Astrocyte of the spinal cord (primary cell): Measurements from ENCODE around the gene GPRC5D.

Source experiments
- DNase-seq: peaks from one replicate; pipeline ENCODE4 v3.0.0; 2011; ENCODE audit warnings: low read depth, low spot score
- H3K4me3 ChIP-seq: 2 replicates; pipeline ENCODE4 v1.5.1; 2011; ENCODE audit warnings: low read depth, mild to moderate bottlenecking, low read length, moderate library complexity
- CTCF ChIP-seq: IDR thresholded peaks from 2 replicates; pipeline ENCODE4 v1.5.1; 2012; ENCODE audit warnings: low read depth, mild to moderate bottlenecking, low read length, inconsistent platforms
- in situ Hi-C: cut with HindIII; loops from 2 replicates; pipeline ENCODE4 v1.10.0; 2017; ENCODE audit warnings: low sequenced_read_pairs

Gene GPRC5D

GRCh38 chr12:12958886-12959285 lies 6.9 kb upstream of the GPRC5D start:
- in situ Hi-C loops, result no loop called here
- no peak for TF ChIP-seq CTCF
- no peak for DNase-seq
- no peak overlapping the region for H3K4me3 ChIP-seq

DNA sequence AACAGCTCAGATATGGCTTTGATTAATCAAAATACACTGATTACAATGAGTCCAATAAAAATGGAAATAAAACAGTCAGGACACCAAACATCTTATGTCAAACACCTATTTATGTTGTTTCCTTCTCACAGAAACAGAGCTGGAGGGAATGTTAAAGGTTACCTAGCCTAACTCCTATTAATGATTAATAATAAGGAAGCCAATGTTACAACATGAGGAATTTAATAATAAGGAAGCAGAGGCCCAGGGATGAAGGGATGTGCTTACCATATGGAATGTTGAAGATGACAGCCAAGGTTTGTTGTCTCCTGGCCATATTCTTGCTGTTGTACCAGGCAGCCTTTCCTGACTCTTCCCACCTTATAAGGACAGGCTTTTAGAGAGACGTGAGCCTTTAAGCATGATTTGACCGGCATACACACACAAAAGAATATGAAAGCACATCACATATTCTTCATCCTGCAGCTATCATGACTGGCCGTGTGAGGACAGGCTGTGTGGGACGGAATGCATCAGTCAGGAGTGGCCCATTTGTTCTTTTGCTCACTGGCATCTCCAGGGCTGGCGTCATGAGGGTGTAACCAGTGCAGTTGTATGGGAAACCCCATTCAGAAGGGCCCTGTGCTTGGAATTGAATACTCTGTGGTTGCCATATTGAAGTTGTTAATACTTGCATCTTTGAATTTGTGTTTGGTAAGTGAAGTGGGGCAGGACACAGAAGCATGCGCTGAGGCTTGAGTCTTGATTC lies 3.1 kb upstream of the GPRC5D start:
- in situ Hi-C loops, result no loop called here
- TF ChIP-seq CTCF, result no peak
- DNase-seq, result no peak
- no peak overlapping the region for H3K4me3 ChIP-seq

DNA sequence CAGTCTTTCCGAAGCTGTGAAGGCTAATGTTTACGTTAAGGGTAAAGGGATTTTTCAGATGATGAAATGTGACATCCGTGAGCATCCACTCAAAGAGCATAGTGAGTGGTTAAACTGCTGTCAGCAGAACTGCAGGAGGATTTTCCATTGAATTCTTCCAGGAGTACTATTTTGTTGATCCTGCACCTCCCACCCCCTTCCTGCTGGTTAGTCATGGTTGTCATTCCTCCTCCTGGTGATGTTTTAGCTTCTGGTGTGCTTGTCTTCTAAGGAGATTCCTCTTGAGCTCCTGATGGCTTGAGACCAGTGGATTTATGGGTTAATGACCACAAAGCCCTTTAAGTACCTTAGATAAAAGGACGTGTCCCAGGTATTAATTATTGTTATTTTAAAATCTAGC lies 2.4 kb upstream of the GPRC5D start:
- TF ChIP-seq CTCF, result no peak
- H3K4me3 ChIP-seq, result no peak overlapping the region
- in situ Hi-C loops, result no loop called here
- no peak for DNase-seq

- H3K4me3 ChIP-seq, result no peak overlapping the region
- DNase-seq, result no peak
- TF ChIP-seq CTCF, result no peak
- in situ Hi-C loops, result no loop called here
These were observed 466 bp downstream of the GPRC5D start for GRCh38 chr12:12951504-12951903.

- TF ChIP-seq CTCF, result no peak
- no peak for DNase-seq
- no peak overlapping the region for H3K4me3 ChIP-seq
- in situ Hi-C loops, result no loop called here
These were observed 4.1 kb downstream of the GPRC5D start for GRCh38 chr12:12947902-12948301.

DNA sequence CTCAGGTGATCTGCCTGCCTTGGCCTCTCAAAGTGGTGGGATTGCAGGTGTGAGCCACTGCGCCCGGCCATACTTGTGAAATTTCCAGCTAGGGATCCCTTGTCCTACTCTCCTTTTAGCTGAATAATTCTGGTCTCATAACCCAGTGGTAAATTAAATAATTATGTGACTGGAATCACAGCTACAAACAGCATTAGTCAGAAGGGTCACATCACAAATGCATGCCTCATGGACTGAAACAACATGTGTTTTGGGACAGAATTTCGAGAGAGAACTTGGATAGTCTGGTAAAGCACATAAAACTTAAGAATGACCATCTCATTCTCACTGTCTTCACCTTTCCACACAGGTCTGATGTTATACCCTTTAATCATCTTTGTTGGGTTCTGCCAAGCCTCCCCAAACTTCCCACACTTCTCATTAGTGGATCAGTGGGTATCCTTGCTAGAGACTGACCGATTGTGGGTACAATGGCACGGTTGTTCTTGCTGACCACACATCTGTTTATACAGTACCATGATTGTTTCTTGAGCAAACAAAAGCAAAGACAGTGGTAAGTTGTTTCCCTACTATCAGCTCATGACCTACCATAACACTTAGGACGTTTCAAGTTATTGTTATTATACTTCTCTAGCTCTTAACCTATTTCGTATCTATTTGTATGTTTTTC lies 5.1 kb downstream of the GPRC5D start:
- no peak for DNase-seq
- TF ChIP-seq CTCF, result no peak
- H3K4me3 ChIP-seq, result no peak overlapping the region
- in situ Hi-C loops, result no loop called here
